Spleen (tissue), 7 donors: Measurements from ENCODE around the gene IL18RAP.

Experiments
- CTCF ChIP-seq, 11 experiments: fragments of 200-600 bp in 7 of 11; fragments of 450-650 bp in 4 of 11; sonication (generic) in 4 of 11; IDR thresholded peaks in 8 of 11; conservative IDR thresholded peaks in 3 of 11; 1 replicate in 7 of 11; 2 replicates in 4 of 11; pipeline versions ENCODE4 v1.4.0 to v1.8.0; 2016 to 2021; ENCODE audit warnings: antibody characterized with exemption in 11 of 11, inconsistent platforms in 4 of 11, mild to moderate bottlenecking in 1 of 11
- POLR2A ChIP-seq, 3 donors: fragments of 450-650 bp; IDR thresholded peaks; one replicate each; pipeline ENCODE4 v1.5.1; 2017; ENCODE audit warnings: antibody characterized with exemption in 3 of 3, mild to moderate bottlenecking in 1 of 3
- POLR2AphosphoS5 ChIP-seq, 3 donors: sonication (generic); formaldehyde crosslinking; IDR thresholded peaks; one replicate each; pipeline ENCODE4 v1.5.1; 2017; ENCODE audit warnings: antibody characterized with exemption in 3 of 3
- donor health status: DM: no; HTN: no; CAD: no; lungs with moderate emphysema.
- donor health status: DM: no; HTN: no; CAD: no.
- donor health status: DM: no; HTN: no; CAD: no.

DNA sequence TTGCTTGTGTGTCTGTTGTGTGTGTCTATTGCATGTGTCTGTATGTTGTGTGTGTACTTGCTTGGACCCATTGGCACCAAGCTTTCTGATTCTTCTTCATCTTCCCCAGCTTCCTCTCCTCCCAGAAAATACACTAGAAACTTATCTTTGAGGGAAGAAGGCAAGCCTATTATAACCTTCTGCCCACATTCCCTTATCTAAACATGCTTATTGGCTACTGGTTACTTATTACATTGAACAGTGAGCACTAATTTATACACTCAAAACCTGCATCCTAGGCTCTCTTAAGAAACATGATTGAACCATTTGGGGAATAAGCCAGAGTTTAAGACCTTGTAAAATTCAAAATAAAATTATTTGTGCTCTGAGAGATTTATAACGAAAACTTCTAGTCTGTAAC, 76.6 kb downstream of the IL18RAP start:
- TF ChIP-seq POLR2A (IDR thresholded peaks at IDR 0.05) (no peak), CTCF (IDR thresholded peaks at IDR 0.05 in 8 of 11, conservative IDR thresholded peaks at IDR 0.05 in 3 of 11) (no peak), POLR2AphosphoS5 (IDR thresholded peaks at IDR 0.05) (no peak)
